Measurements from ENCODE around the gene GPR52. TPM values are rescaled to one million over a fixed set of nuclear protein-coding genes. Genes with fewer than 3 reads are reported as not detected.

Gene GPR52
- polyA plus RNA-seq, 1 donor (not counting 4 experiments of a cell fraction or from before 2014, with no cell fraction given), result 0.16 TPM

GRCh38 chr1:174399211-174399610 lies 48.6 kb upstream of the GPR52 start:
- no peak for FAIRE-seq

GRCh38 chr1:174401075-174401474 lies 46.7 kb upstream of the GPR52 start:
- Histone ChIP-seq H3K4me2 (ENCODE audit: control insufficient read depth, extremely low read depth, insufficient read depth, low read depth, low read length) (no peak overlapping the region), H3K27ac (ENCODE audit: control insufficient read depth, insufficient read depth, low read length) (no peak overlapping the region), H3K9me3 (ENCODE audit: control insufficient read depth, low read depth, low read length) (no peaks in the 10 kb centered on the region), H3K9me1 (ENCODE audit: control insufficient read depth, extremely low read depth, insufficient read depth, low read length) (no peaks in the 10 kb centered on the region), H2AFZ (ENCODE audit: control insufficient read depth, low read length) (no peak overlapping the region), H3K36me3 (ENCODE audit: control insufficient read depth in 2 of 2, extremely low read depth in 1 of 2, insufficient read depth in 2 of 2, low read length in 2 of 2) (peaks cover 3% of the 10 kb centered on the region in 2 experiments), H3K9ac (ENCODE audit: control insufficient read depth, extremely low read depth, insufficient read depth, low read length) (no peak overlapping the region), H3K4me3 (ENCODE audit: control insufficient read depth in 2 of 3, extremely low read depth in 1 of 3, insufficient read depth in 2 of 3, low read depth in 1 of 3, low read length in 3 of 3) (no peak overlapping the region), H3K79me2 (ENCODE audit: control insufficient read depth, insufficient read depth, low read length) (no peaks in the 10 kb centered on the region), H3K27me3 (ENCODE audit: control insufficient read depth, extremely low read depth, insufficient read depth, low read length) (no peaks in the 10 kb centered on the region), H4K20me1 (ENCODE audit: control insufficient read depth, extremely low read depth, insufficient read depth, low read length) (no peaks in the 10 kb centered on the region), H3K4me1 (ENCODE audit: control insufficient read depth, extremely low read depth, insufficient read depth, low read length) (peaks cover 3% of the 10 kb centered on the region)
- dilution Hi-C loops (cut with MboI; ENCODE audit: extremely low pct_ligation_motif_present, low sequenced_read_pairs), result no loop called here
- DNase-seq (ENCODE audit: low read depth, low spot score) (no peak), FAIRE-seq (no peak)
- TF ChIP-seq EZH2 (IDR thresholded peaks at IDR 0.05; ENCODE audit: low read length) (no peak), CTCF (optimal IDR thresholded peaks at IDR 0.05 in 1 of 3, IDR thresholded peaks at IDR 0.05 in 1 of 3, conservative IDR thresholded peaks at IDR 0.05 in 1 of 3; ENCODE audit: extremely low read depth in 1 of 3, insufficient read depth in 2 of 3, low read length in 3 of 3) (no peak)

More at GRCh38 chr1:174399211-174399610, 48.6 kb upstream of the GPR52 start:
- DNase-seq (ENCODE audit: low read depth, low spot score), result no peak
- TF ChIP-seq EZH2 (IDR thresholded peaks at IDR 0.05; ENCODE audit: low read length), result no peak
- TF ChIP-seq CTCF (optimal IDR thresholded peaks at IDR 0.05 in 1 of 3, IDR thresholded peaks at IDR 0.05 in 1 of 3, conservative IDR thresholded peaks at IDR 0.05 in 1 of 3; ENCODE audit: extremely low read depth in 1 of 3, insufficient read depth in 2 of 3, low read length in 3 of 3), result no peak
- Histone ChIP-seq H3K79me2 (ENCODE audit: control insufficient read depth, insufficient read depth, low read length) (no peaks in the 10 kb centered on the region), H3K4me3 (ENCODE audit: control insufficient read depth in 2 of 3, extremely low read depth in 1 of 3, insufficient read depth in 2 of 3, low read depth in 1 of 3, low read length in 3 of 3) (no peak overlapping the region), H3K9ac (ENCODE audit: control insufficient read depth, extremely low read depth, insufficient read depth, low read length) (no peak overlapping the region), H4K20me1 (ENCODE audit: control insufficient read depth, extremely low read depth, insufficient read depth, low read length) (no peaks in the 10 kb centered on the region), H3K36me3 (ENCODE audit: control insufficient read depth in 2 of 2, extremely low read depth in 1 of 2, insufficient read depth in 2 of 2, low read length in 2 of 2) (peaks cover 3% of the 10 kb centered on the region in 2 experiments), H2AFZ (ENCODE audit: control insufficient read depth, low read length) (no peak overlapping the region), H3K9me1 (ENCODE audit: control insufficient read depth, extremely low read depth, insufficient read depth, low read length) (no peaks in the 10 kb centered on the region), H3K4me2 (ENCODE audit: control insufficient read depth, extremely low read depth, insufficient read depth, low read depth, low read length) (no peak overlapping the region), H3K4me1 (ENCODE audit: control insufficient read depth, extremely low read depth, insufficient read depth, low read length) (no peaks in the 10 kb centered on the region), H3K9me3 (ENCODE audit: control insufficient read depth, low read depth, low read length) (no peaks in the 10 kb centered on the region), H3K27me3 (ENCODE audit: control insufficient read depth, extremely low read depth, insufficient read depth, low read length) (no peaks in the 10 kb centered on the region), H3K27ac (ENCODE audit: control insufficient read depth, insufficient read depth, low read length) (no peak overlapping the region)
- dilution Hi-C loops (cut with MboI; ENCODE audit: extremely low pct_ligation_motif_present, low sequenced_read_pairs), result no loop called here

Data from keratinocyte (primary cell).